Tibial artery (tissue), 4 donors: ENCODE data around the gene MARCHF2.
"Not testable (repeated sequence)": the region's sequence is repeated elsewhere in the genome, so short reads cannot be mapped to it uniquely, and the experiment has no call there.

Experiments used
- DNase-seq, 2 donors: peaks; one replicate each; pipeline ENCODE4 v3.0.0-alpha.2; 2019
- H3K27ac ChIP-seq, 2 donors: fragments of 200-600 bp; sonication (generic) in 1 of 2; 1 replicate in 1 of 2; 2 replicates in 1 of 2; pipeline ENCODE4 v1.5.1; 2018 to 2019; ENCODE audit warnings: mild to moderate bottlenecking in 1 of 2
- H3K27me3 ChIP-seq, 2 donors: fragments of 200-600 bp; sonication (generic) in 1 of 2; one replicate each; pipeline versions ENCODE4 v1.5.1 to v1.6.0; 2016 to 2019
- H3K36me3 ChIP-seq, 3 donors: fragments of 200-600 bp; sonication (generic) in 2 of 3; one replicate each; pipeline ENCODE4 v1.5.1; 2016 to 2019; ENCODE audit warnings: mild to moderate bottlenecking in 2 of 3
- H3K4me1 ChIP-seq, 4 donors: fragments of 200-600 bp; sonication (generic) in 2 of 4; 1 replicate in 3 of 4; 2 replicates in 1 of 4; pipeline ENCODE4 v1.5.1; 2016 to 2019
- H3K4me3 ChIP-seq, 2 donors: fragments of 200-600 bp; sonication (generic) in 1 of 2; 1 replicate in 1 of 2; 2 replicates in 1 of 2; pipeline ENCODE4 v1.5.1; 2018 to 2019; ENCODE audit warnings: mild to moderate bottlenecking in 2 of 2
- H3K9me3 ChIP-seq, 3 donors: fragments of 200-600 bp; sonication (generic) in 1 of 3; one replicate each; pipeline ENCODE4 v1.5.1; 2016 to 2019
- CTCF ChIP-seq, 2 experiments: fragments of 200-600 bp in 1 of 2; fragments of 450-650 bp in 1 of 2; IDR thresholded peaks; one replicate each; pipeline ENCODE4 v1.5.1; 2017 to 2019; ENCODE audit warnings: antibody characterized with exemption in 2 of 2, mild to moderate bottlenecking in 1 of 2, moderate library complexity in 1 of 2
- intact Hi-C: fragments of 100-400 bp; cut with DNase I; formaldehyde crosslinking; loops from one replicate; pipeline ENCODE4 v1.15.0; 2023; ENCODE audit warnings: low total_unique reads

MARCHF2 gene

DNA sequence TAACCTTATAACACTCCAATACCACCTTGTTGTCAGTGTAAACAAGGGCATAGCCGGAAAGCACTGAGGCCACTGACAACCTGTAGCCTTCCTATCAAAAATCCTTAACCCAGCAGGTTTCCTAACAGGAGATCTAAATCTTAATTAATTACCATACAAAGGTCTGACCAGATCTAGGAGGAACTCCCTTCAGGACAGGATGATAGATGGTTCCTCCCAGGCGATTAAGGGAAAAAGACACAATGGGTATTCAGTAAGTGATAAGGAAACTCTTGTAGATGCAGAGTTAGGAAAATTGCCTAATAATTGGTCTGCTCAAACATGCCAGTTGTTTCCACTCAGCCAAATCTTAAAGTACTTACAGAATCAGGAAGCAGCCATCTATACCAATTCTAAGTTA, 28.0 kb upstream of the MARCHF2 start:
- DNase-seq, H3K4me1 ChIP-seq, H3K9me3 ChIP-seq, H3K4me3 ChIP-seq, intact Hi-C loops, H3K27me3 ChIP-seq, H3K27ac ChIP-seq: not testable (repeated sequence)
- H3K36me3 ChIP-seq, result peaks cover 0 to 11% (median 10%) of the 10 kb centered on the region in 3 donors

GRCh38 chr19:8385566-8385965, 27.5 kb upstream of the MARCHF2 start:
- H3K4me3 ChIP-seq, intact Hi-C loops, H3K27ac ChIP-seq, DNase-seq, H3K9me3 ChIP-seq, H3K4me1 ChIP-seq, H3K27me3 ChIP-seq: not testable (repeated sequence)
- peaks cover 0 to 11% (median 10%) of the 10 kb centered on the region in 3 donors for H3K36me3 ChIP-seq

- peaks cover 0 to 11% (median 10%) of the 10 kb centered on the region in 3 donors for H3K36me3 ChIP-seq
- H3K27me3 ChIP-seq, intact Hi-C loops, H3K4me3 ChIP-seq, DNase-seq, H3K9me3 ChIP-seq, H3K27ac ChIP-seq: not testable (repeated sequence)
- peaks cover 0 to 13% (median 9%) of the 10 kb centered on the region in 4 donors for H3K4me1 ChIP-seq
Measured at GRCh38 chr19:8386419-8386818, 26.7 kb upstream of the MARCHF2 start.

DNA sequence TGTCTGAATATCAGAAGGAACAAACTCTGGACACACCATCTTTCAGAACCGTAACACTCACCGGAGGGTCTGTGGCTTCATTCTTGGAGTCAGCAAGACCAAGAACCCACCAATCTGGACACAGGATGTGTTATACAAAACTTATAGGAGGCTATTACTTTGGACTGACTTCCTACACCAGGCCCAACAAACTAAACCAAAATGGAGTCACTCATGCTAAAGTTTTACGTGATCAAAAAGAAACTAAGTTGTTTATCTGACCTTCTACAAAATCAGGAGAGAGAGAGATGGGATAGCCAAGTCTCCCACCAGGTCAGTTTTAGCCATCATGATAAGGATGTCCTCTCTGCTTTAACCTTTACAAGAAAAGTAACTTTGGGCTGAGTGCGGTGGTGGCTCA, 26.1 kb upstream of the MARCHF2 start:
- Histone ChIP-seq H3K36me3 (peaks cover 0 to 11% (median 10%) of the 10 kb centered on the region in 3 donors), H3K4me1 (peaks cover 0 to 19% (median 15%) of the 10 kb centered on the region in 4 donors), H3K27me3 (no peaks in the 10 kb centered on the region), H3K9me3 (no peaks in the 10 kb centered on the region), H3K27ac (no peak overlapping the region), H3K4me3 (no peak overlapping the region)
- intact Hi-C loops, result no loop called here
- DNase-seq, result no peak
- TF ChIP-seq CTCF (IDR thresholded peaks at IDR 0.05), result no peak

- TF ChIP-seq CTCF (IDR thresholded peaks at IDR 0.05), result no peak
- intact Hi-C loops, result no loop called here
- H3K9me3 ChIP-seq, result no peaks in the 10 kb centered on the region
- peak overlapping the region in 1 of 2 donors; percentile 81 for H3K27ac ChIP-seq
- no peaks in the 10 kb centered on the region for H3K27me3 ChIP-seq
- no peak for DNase-seq
- H3K4me1 ChIP-seq, result peaks cover 0 to 28% (median 23%) of the 10 kb centered on the region in 4 donors
- H3K36me3 ChIP-seq, result peaks cover 0 to 11% (median 10%) of the 10 kb centered on the region in 3 donors
- H3K4me3 ChIP-seq, result no peak overlapping the region
Measured at GRCh38 chr19:8387688-8388611, 25.2 kb upstream of the MARCHF2 start.

- TF ChIP-seq CTCF (IDR thresholded peaks at IDR 0.05), result no peak
- Histone ChIP-seq H3K36me3 (peaks cover 0 to 11% (median 10%) of the 10 kb centered on the region in 3 donors), H3K9me3 (no peaks in the 10 kb centered on the region), H3K4me3 (no peak overlapping the region), H3K4me1 (peaks cover 4 to 35% (median 30%) of the 10 kb centered on the region in 4 donors), H3K27me3 (no peaks in the 10 kb centered on the region), H3K27ac (peak overlapping the region in 1 of 2 donors; percentile 81)
- no peak for DNase-seq
- intact Hi-C loops, result no loop called here
Measured at GRCh38 chr19:8388612-8388958, 24.5 kb upstream of the MARCHF2 start.

DNA sequence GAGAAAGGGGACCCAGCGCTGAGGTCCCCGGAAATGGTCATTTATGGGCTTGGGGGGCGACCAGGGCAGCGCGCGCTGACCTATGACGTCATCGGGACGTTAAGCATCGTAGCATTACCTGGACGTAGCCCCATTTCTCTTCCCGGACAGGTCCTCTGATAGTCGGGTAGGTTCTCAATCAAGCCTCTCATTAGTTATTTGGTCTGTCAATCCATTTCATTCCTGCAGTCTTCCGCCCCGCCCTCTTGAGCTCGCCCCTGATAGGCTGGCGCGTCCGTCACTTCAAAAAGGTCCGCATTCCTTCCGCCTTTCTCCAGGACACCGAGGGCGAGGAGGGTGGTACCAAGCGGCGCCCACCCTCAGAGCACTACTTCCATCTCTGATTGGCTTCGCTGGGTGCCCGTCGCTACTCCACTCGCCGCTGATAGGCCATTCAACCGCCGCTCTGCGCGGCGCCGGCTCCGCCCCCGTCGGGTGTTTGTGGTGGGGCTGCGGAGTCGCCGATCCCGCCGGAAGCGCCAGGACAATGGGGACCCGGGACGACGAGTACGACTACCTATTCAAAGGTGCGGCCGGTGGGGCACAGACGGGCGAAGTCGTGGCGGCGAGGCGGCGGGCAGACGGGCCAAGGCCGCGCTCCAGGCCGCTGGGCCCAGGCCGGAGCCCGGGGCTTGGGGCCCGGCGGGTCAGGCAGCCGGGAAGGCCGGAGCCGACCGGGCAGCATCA, 23.1 kb upstream of the MARCHF2 start, which contains the start of gene RAB11B:
TSS of gene RAB11B (plus strand) at position 470 of the 726 bp plus-strand sequence. CDS start at position 527, 57 bp downstream.
- DNase-seq, result peak; percentile 100
- Histone ChIP-seq H3K4me1 (peaks cover 4 to 49% (median 41%) of the 10 kb centered on the region in 4 donors), H3K27me3 (no peaks in the 10 kb centered on the region), H3K27ac (peak within 1 kb of the TSS; percentile 99 to 100), H3K36me3 (peaks cover 0 to 11% (median 10%) of the 10 kb centered on the region in 3 donors), H3K4me3 (peak within 1 kb of the TSS; percentile 84 to 92), H3K9me3 (no peaks in the 10 kb centered on the region)
- peak in 1 of 2 experiments; percentile 22 for TF ChIP-seq CTCF (IDR thresholded peaks at IDR 0.05)
- intact Hi-C loops, result loop anchor here (2.0 kb wide), 1 partner anchor 27 kb away; no protein-coding TSS in a partner anchor
